ENCODE data around the gene MAP2K7. TPM values are rescaled to one million over a fixed set of nuclear protein-coding genes. Genes with fewer than 3 reads are reported as not detected.

The MAP2K7 gene
- total RNA-seq, 4 donors from 2014 or later: 13.9 to 23.4 (median 17.9) TPM

GRCh38 chr19:7918615-7919421 is 15.1 kb downstream of the MAP2K7 start:
- ATAC-seq: no peak
- Histone ChIP-seq H3K27me3 (peaks cover 50% of the 10 kb centered on the region), H3K9me3 (no peaks in the 10 kb centered on the region), H3K4me3 (peak overlapping the region in 1 of 2 donors; percentile 64), H3K27ac (peak overlapping the region in 3 of 4 donors; percentile 94 to 97 (median 94)), H3K4me1 (peaks cover 0 to 77% (median 45%) of the 10 kb centered on the region in 3 donors), H3K36me3 (peaks cover 0 to 20% of the 10 kb centered on the region in 2 donors)
- WGBS, 2 donors (ENCODE audit: low coverage in 1 of 2): 57 to 61% methylated on average over 2 to 8 of the region's 42 CpGs
- no peak for TF ChIP-seq POLR2A (IDR thresholded peaks at IDR 0.05)
- no peak for TF ChIP-seq POLR2AphosphoS5 (IDR thresholded peaks at IDR 0.05)
- TF ChIP-seq CTCF (IDR thresholded peaks at IDR 0.05): no peak
- TF ChIP-seq EP300 (IDR thresholded peaks at IDR 0.05): no peak

GRCh38 chr19:7919610-7920518 is 16.2 kb downstream of the MAP2K7 start, which contains the start of gene SNAPC2:
SNAPC2 (plus strand) TSS chr19:7920338; CDS start chr19:7920367, 29 bp downstream.
- Histone ChIP-seq H3K27ac (peak within 1 kb of the TSS; percentile 66 to 97 (median 94)), H3K27me3 (peaks cover 42% of the 10 kb centered on the region), H3K9me3 (no peaks in the 10 kb centered on the region), H3K36me3 (peaks cover 0 to 19% of the 10 kb centered on the region in 2 donors), H3K4me1 (peaks cover 0 to 87% (median 52%) of the 10 kb centered on the region in 3 donors), H3K4me3 (peak within 1 kb of the TSS; percentile 57 to 64)
- peak in 1 of 4 experiments; percentile 27 for TF ChIP-seq CTCF (IDR thresholded peaks at IDR 0.05)
- TF ChIP-seq EP300 (IDR thresholded peaks at IDR 0.05): no peak
- TF ChIP-seq POLR2A (IDR thresholded peaks at IDR 0.05): peak; percentile 37 to 51
- TF ChIP-seq POLR2AphosphoS5 (IDR thresholded peaks at IDR 0.05): peak; percentile 92
- peak; percentile 78 for ATAC-seq
- 24 to 42% methylated on average over 16 of the region's 62 CpGs for WGBS, 2 donors (ENCODE audit: low coverage in 1 of 2)

- ATAC-seq: peak; percentile 77
- Histone ChIP-seq H3K27ac (peak overlapping the region; percentile 66 to 97 (median 94)), H3K4me1 (peaks cover 0 to 93% (median 58%) of the 10 kb centered on the region in 3 donors), H3K27me3 (peaks cover 33% of the 10 kb centered on the region), H3K9me3 (no peaks in the 10 kb centered on the region), H3K4me3 (peak overlapping the region; percentile 57 to 64), H3K36me3 (peaks cover 0 to 19% of the 10 kb centered on the region in 2 donors)
- TF ChIP-seq POLR2AphosphoS5 (IDR thresholded peaks at IDR 0.05): peak; percentile 74
- TF ChIP-seq EP300 (IDR thresholded peaks at IDR 0.05): no peak
- TF ChIP-seq CTCF (IDR thresholded peaks at IDR 0.05): no peak
- TF ChIP-seq POLR2A (IDR thresholded peaks at IDR 0.05): peak; percentile 28 to 59
- 0% methylated on average over 16 to 19 of the region's 62 CpGs for WGBS, 2 donors (ENCODE audit: low coverage in 1 of 2)
These were observed 17.0 kb downstream of the MAP2K7 start for GRCh38 chr19:7920519-7921301.

GRCh38 chr19:7921302-7921966 is 17.8 kb downstream of the MAP2K7 start:
- H3K27me3 ChIP-seq: peaks cover 26% of the 10 kb centered on the region
- H3K4me1 ChIP-seq: peaks cover 0 to 90% (median 55%) of the 10 kb centered on the region in 3 donors
- peak overlapping the region; percentile 66 to 97 (median 94) for H3K27ac ChIP-seq
- H3K36me3 ChIP-seq: peaks cover 0 to 19% of the 10 kb centered on the region in 2 donors
- no peak for ATAC-seq
- H3K4me3 ChIP-seq: peak overlapping the region; percentile 34 to 64
- TF ChIP-seq POLR2AphosphoS5 (IDR thresholded peaks at IDR 0.05) (no peak), POLR2A (IDR thresholded peaks at IDR 0.05) (no peak), EP300 (IDR thresholded peaks at IDR 0.05) (no peak), CTCF (IDR thresholded peaks at IDR 0.05) (no peak)
- WGBS, 2 donors (ENCODE audit: low coverage in 1 of 2): 33% methylated on average over 3 of the region's 17 CpGs; no CpG with 5 or more reads in 1 of the 2 donors
- H3K9me3 ChIP-seq: no peaks in the 10 kb centered on the region

All from gastroesophageal sphincter (tissue), 4 donors.